HG02678 (cell line): ENCODE measurements around the gene GPR45.
A peak's percentile ranks its signal among the peaks of the same experiment; 100 is the strongest.

ENCODE experiments used
- ATAC-seq: cut with Tn5 transposase; IDR thresholded peaks from one replicate; pipeline ENCODE4 v1.9.1; 2021; ENCODE audit warnings: mild to moderate bottlenecking, moderate library complexity; ENCODE audit not compliant: unreplicated experiment

Gene GPR45

GRCh38 chr2:105252271-105252670 lies 10.7 kb downstream of the GPR45 start:
- ATAC-seq = no peak

GRCh38 chr2:105254531-105255210 lies 13.1 kb downstream of the GPR45 start:
- ATAC-seq = no peak

DNA sequence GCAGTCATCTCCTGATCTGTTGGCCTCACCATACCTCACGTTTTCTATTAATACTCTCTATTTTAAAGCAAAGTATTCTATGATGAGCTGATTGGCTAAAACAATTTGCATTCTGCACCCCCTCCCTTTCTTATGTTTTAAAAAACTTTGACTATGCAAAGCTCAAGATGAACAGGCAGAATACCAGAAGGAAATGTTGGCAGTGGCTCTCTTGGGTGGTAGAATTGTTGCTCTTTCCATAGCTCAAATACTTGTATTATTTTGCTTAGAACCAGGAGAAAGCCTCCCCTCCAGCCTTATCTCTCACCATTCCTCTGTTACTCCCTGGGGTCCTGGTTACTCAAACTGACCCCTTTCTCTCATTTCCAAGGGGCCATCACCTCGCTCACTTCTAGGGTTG lies 14.4 kb downstream of the GPR45 start:
- no peak for ATAC-seq

DNA sequence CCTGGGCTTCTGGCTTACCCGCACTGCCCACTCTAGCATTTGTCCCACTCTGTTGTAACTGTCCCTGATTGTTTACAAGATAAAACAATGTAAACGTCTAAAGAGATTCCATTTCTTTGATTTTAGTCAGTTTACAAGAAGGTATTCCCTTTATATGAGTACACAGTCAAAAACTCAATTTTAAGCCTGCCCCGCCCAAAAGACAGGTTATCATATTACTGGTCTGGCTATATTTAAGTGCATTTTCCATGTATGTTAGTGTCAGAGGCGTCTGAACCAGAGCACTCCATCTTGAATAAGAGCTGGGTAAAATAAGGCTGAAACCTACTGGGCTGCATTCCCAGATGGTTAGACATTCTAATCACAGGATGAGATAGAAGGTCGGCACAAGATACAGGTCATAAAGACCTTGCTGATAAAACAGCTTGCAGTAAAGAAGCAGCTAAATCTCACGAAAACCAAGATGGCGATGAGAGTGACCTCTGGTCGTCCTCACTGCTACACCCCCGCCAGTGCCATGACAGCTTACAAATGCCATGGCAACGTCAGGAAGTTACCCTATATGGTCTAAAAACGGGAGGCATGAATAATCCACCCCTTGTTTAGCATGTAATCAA lies 15.0 kb downstream of the GPR45 start:
- ATAC-seq = no peak

GRCh38 chr2:105257981-105258380 lies 16.4 kb downstream of the GPR45 start:
- ATAC-seq = no peak

GRCh38 chr2:105258835-105259350 lies 17.4 kb downstream of the GPR45 start:
- ATAC-seq = no peak

GRCh38 chr2:105261061-105261460 lies 19.5 kb downstream of the GPR45 start:
- ATAC-seq = no peak

GRCh38 chr2:105262651-105263091 lies 21.1 kb downstream of the GPR45 start:
- ATAC-seq = no peak

DNA sequence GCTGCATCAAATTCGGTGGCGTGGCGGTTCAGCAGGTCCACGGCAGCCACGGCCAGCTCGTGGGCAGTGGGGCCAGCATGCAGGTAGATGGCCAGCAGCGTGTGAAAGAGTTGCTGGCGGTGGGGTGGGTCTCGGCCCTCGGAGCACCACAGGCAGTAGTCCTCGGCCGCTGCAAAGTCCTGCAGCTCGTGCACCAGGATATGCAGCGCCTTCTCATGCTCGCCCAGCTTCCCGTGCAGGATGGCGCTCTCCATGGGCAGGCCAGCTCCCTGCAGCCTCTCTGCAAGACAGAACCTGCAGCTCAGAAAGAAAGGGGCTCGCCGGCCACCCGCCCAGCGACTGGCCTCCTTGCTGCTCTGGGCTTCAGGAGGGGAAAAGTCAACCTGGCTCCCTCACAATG lies 27.9 kb downstream of the GPR45 start:
- ATAC-seq = no peak

- ATAC-seq = no peak
Measured at GRCh38 chr2:105271393-105272045, 30.0 kb downstream of the GPR45 start.

- ATAC-seq = no peak
Measured at GRCh38 chr2:105272176-105272575, 30.6 kb downstream of the GPR45 start.

- ATAC-seq = no peak
Measured at GRCh38 chr2:105274046-105274445, 32.5 kb downstream of the GPR45 start.

- no peak for ATAC-seq
Measured at GRCh38 chr2:105278654-105279053, 37.1 kb downstream of the GPR45 start.

DNA sequence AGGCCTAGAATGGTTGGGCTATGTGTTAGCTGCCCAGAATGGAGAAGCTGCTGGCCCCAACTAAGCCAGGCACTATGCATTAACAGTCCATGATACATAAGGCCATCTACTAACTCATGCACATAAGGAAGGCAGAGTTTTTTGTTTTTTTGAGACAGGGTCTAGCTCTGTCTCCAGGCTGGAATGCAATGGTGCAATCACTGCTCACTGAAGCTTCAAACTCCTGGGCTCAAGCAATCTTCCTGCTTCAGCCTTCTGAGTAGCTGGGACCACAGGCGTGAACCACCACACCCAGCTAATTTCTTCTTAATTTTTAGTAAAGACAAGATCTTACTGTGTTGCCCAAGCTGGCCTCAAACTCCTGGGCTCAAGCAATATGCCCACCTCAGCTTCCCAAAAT lies 37.6 kb downstream of the GPR45 start:
- ATAC-seq = no peak

GRCh38 chr2:105280281-105280680 lies 38.7 kb downstream of the GPR45 start:
- ATAC-seq = no peak

DNA sequence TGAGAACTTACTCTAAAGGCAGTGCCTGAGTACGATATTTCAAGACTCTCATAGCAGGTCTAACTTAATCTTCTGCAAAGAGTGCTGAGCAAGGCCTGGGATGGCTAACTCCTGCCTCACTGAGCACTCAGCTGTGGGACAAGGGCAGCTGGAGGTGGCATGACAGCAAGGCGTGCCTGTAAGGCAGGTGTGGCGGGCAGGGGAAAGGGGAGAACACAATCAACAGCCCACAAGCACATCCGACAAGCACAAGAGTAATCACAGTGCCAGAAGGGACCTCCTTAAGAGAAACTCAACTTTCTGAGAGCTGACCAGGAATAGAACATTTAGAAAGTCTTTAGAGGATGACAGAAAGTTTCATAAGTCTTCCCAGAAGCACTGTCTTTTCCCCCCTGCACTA lies 42.0 kb downstream of the GPR45 start:
- ATAC-seq = no peak

- ATAC-seq = peak; percentile 47
Measured at GRCh38 chr2:105287692-105288091, 46.1 kb downstream of the GPR45 start.

DNA sequence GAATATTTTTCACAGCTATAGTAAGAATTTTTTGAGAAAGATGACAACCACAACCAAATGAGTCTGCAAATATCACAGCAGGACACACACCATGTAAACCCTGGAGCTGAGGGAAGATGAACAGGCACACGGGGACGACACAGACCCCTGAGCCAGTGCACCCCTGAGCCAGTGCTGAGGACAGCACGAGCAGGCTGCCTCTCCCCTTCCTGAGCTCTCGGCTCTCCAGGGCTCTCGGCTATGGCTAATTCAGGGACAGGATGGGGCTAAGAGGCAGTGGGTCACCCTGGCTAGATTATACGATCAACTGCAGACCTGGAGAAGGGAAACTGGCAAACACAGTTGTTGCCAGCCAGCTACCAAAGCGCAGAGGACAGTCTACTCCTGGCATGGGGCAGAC lies 46.6 kb downstream of the GPR45 start:
- no peak for ATAC-seq

DNA sequence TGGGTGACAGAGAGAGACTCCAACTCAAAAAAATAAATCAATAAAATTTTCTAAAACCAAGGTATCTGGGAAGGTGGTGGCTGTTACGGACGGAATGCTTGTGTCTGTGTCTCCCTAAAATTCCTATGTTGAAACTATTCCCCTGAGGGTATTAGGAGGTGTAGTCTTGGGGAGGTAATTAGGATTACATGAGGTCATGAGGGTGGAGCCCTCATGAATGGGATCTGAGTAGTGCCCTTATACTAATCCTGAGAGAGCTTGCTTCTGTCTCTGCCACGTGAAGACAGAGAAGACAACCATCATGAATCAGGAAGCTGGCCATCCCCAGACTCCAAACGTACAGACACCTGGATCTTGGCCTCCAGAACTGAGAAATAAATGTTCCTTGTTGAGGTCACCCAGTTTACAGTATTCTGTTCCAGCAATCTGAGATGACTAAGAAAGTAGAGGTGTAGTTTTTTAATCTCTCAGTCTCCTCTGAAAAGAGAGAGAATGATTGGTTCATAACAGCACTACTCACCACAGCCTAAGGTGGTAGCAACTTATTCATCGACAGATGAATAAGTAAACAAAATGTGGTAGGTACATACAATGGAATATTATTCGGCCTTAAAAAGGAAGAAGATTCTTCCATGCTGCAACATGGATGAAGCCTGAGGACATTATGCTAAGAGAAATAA lies 49.6 kb downstream of the GPR45 start:
- ATAC-seq = no peak

- no peak for ATAC-seq
Measured at GRCh38 chr2:105291981-105292380, 50.4 kb downstream of the GPR45 start.
